GM19438 (cell line): Measurements from ENCODE around the gene ELN.
A peak's percentile ranks its signal among the peaks of the same experiment; 100 is the strongest.
"Not testable (repeated sequence)": the region's sequence is repeated elsewhere in the genome, so short reads cannot be mapped to it uniquely, and the experiment has no call there.

Experiments used
- ATAC-seq: cut with Tn5 transposase; IDR thresholded peaks from one replicate; pipeline ENCODE4 v1.9.1; 2021; ENCODE audit warnings: low read depth; ENCODE audit not compliant: unreplicated experiment

Gene ELN

GRCh38 chr7:74000489-74001149 is 27.4 kb upstream of the ELN start:
- no peak for ATAC-seq

GRCh38 chr7:74001150-74001494 is 26.9 kb upstream of the ELN start:
- no peak for ATAC-seq

- ATAC-seq: no peak
These were observed 25.4 kb upstream of the ELN start for GRCh38 chr7:74002474-74003017.

- ATAC-seq: no peak
These were observed 24.4 kb upstream of the ELN start for GRCh38 chr7:74003621-74004020.

- ATAC-seq: no peak
These were observed 21.9 kb upstream of the ELN start for GRCh38 chr7:74006032-74006431.

- ATAC-seq: no peak
These were observed 21.3 kb upstream of the ELN start for GRCh38 chr7:74006451-74007241.

GRCh38 chr7:74007242-74007567 is 20.8 kb upstream of the ELN start:
- ATAC-seq: no peak

- ATAC-seq: no peak
These were observed 19.3 kb upstream of the ELN start for GRCh38 chr7:74008687-74009086.

GRCh38 chr7:74009719-74010118 is 18.3 kb upstream of the ELN start:
- ATAC-seq: no peak

- no peak for ATAC-seq
These were observed 17.6 kb upstream of the ELN start for GRCh38 chr7:74010407-74010806.

- not testable (repeated sequence) for ATAC-seq
These were observed 16.6 kb upstream of the ELN start for GRCh38 chr7:74011421-74011820.

- peak; percentile 91 for ATAC-seq
These were observed 15.1 kb upstream of the ELN start for GRCh38 chr7:74012842-74013249.

GRCh38 chr7:74013539-74014272 is 14.3 kb upstream of the ELN start:
- ATAC-seq: no peak

- no peak for ATAC-seq
These were observed 13.0 kb upstream of the ELN start for GRCh38 chr7:74014931-74015330.

- no peak for ATAC-seq
These were observed 12.3 kb upstream of the ELN start for GRCh38 chr7:74015670-74016069.

- ATAC-seq: no peak
These were observed 10.8 kb upstream of the ELN start for GRCh38 chr7:74017125-74017524.

GRCh38 chr7:74018246-74018895 is 9.6 kb upstream of the ELN start:
- no peak for ATAC-seq

- no peak for ATAC-seq
These were observed 8.8 kb upstream of the ELN start for GRCh38 chr7:74019149-74019548.

GRCh38 chr7:74020390-74020789 is 7.6 kb upstream of the ELN start:
- no peak for ATAC-seq

- no peak for ATAC-seq
These were observed 6.2 kb upstream of the ELN start for GRCh38 chr7:74021546-74022320.
